Measurements from ENCODE around the gene RELB.

RELB gene

DNA sequence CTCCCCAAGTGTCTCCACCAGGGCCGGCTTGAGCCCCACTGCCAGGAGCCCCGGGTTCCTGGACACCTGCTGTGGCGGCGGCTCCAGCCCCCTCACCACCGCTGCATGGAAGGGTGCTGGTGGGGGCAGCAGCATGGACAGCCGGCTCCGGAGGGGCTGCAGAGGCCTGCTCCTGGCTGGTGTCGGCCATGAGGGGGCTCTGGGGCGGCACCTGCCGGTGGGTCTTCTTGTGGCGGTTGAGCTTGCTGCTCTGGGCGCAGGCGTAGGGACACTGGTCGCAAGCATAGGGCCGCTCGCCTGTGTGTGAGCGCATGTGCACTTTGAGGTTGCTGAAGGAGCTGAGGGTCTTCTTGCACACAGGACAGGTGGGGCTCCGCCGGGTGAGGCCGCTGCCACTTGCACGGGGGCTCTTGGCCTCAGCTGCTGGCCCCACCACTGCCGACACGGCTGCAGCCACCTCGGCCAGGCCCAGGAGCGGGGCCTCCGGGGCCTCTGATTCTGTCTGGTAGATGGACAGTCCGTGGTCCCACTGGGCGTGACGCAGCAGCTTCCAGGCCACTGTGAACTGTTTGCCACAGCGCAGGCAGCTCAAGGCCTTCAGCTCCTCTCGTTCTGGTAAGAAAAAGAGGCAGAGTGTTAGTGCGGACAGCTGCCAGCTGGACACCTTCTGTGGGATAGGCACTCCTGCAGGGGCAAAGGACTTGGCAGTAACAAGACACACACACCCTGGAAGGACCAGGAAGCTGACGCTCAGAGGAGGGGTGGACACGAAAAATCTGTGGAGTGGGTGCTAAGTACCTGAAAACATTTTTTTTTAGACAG lies 70.9 kb downstream of the RELB start:
- DNase-seq (ENCODE audit: low spot score) (no peak), ATAC-seq (ENCODE audit: low read depth) (no peak)
- TF ChIP-seq CTCF (IDR thresholded peaks at IDR 0.05; ENCODE audit: poor library complexity, severe bottlenecking) = no peak
- Histone ChIP-seq H3K4me3 (ENCODE audit: severe bottlenecking) (no peak overlapping the region), H3K9me3 (ENCODE audit: severe bottlenecking) (no peaks in the 10 kb centered on the region), H3K27ac (ENCODE audit: poor library complexity, severe bottlenecking) (no peak overlapping the region), H3K4me1 (ENCODE audit: insufficient read depth, poor library complexity, severe bottlenecking) (peaks cover 4% of the 10 kb centered on the region), H3K27me3 (ENCODE audit: insufficient read depth, poor library complexity, severe bottlenecking) (no peaks in the 10 kb centered on the region), H3K36me3 (ENCODE audit: low read depth) (peaks cover 31% of the 10 kb centered on the region)

DNA sequence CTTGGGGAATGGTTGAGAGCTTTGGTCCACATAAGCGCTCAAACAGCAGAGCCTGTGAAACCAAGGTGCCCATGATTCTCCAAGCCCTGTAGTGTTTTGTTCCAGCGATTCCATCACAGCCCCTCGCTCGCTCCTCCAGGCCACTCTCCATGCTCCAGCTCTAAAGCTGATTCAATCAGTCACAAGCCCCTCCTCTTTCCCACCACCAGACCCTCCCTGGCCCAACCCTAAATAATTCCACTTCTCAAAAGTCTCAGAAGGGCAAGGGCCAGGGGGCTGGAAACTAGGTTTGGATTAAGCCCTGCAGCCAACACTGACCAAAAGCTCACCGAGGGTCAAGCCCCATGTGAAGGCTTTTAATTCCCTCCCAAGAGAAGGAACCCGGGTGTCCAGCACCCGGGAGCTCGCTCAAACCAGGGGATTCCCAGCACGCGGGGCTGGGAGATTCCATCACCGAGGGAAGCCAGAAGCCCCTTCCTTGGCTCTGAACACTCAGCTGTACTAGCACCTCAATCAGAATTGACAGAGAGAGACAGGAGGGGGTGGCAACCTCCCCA lies 73.6 kb downstream of the RELB start:
- Histone ChIP-seq H3K4me1 (ENCODE audit: insufficient read depth, poor library complexity, severe bottlenecking) (peaks cover 4% of the 10 kb centered on the region), H3K27me3 (ENCODE audit: insufficient read depth, poor library complexity, severe bottlenecking) (no peaks in the 10 kb centered on the region), H3K27ac (ENCODE audit: poor library complexity, severe bottlenecking) (peak overlapping the region; percentile 71), H3K36me3 (ENCODE audit: low read depth) (peaks cover 18% of the 10 kb centered on the region), H3K9me3 (ENCODE audit: severe bottlenecking) (no peaks in the 10 kb centered on the region), H3K4me3 (ENCODE audit: severe bottlenecking) (peak overlapping the region; percentile 50)
- no peak; the same call in 2 of the 3 replicates for ATAC-seq (ENCODE audit: low read depth)
- no peak for DNase-seq (ENCODE audit: low spot score)
- TF ChIP-seq CTCF (IDR thresholded peaks at IDR 0.05; ENCODE audit: poor library complexity, severe bottlenecking) = no peak

DNA sequence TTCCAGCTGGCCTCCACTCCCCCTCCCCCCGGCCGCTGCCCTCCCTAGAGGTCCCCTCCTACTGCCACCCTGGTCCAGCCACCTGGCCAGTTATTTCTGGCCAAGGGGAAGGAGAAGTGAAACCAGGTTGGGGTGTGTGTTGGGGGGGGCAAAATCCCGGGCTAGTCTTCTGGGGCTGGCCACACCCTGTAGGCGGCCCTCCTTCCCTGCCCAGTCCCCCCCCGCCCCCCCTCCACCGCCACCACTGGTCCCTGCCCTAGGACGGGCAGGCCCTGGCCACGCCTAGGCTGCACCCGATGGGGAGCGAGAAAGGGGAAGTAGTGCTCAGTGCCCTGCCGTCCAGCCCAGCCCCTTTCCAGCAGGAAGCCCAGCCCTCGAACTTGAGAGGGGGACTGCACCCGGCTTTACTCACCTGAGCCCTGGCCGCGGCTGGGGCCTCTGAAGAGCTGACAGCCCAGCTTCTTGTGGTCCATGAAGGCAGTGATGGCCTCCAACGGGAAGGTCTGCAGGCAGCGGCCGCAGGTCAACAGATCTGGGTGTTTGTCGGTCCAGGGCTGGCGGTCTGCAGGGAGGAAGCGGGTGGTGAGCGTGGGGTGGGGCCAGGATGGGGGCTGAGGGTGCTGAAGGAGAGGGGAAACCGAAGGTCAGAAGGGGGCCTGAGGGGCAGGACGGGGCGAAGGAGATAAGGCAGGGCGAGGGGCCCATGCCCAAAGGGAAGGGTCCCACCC lies 74.2 kb downstream of the RELB start:
- TF ChIP-seq CTCF (IDR thresholded peaks at IDR 0.05; ENCODE audit: poor library complexity, severe bottlenecking) = no peak
- peak overlapping the region; percentile 50 for H3K4me3 ChIP-seq (ENCODE audit: severe bottlenecking)
- DNase-seq (ENCODE audit: low spot score) (peak; percentile 93), ATAC-seq (ENCODE audit: low read depth) (peak; percentile 82)
- no peaks in the 10 kb centered on the region for H3K27me3 ChIP-seq (ENCODE audit: insufficient read depth, poor library complexity, severe bottlenecking)
- no peaks in the 10 kb centered on the region for H3K9me3 ChIP-seq (ENCODE audit: severe bottlenecking)
- H3K27ac ChIP-seq (ENCODE audit: poor library complexity, severe bottlenecking) = peak overlapping the region; percentile 71
- H3K36me3 ChIP-seq (ENCODE audit: low read depth) = peaks cover 12% of the 10 kb centered on the region
- H3K4me1 ChIP-seq (ENCODE audit: insufficient read depth, poor library complexity, severe bottlenecking) = peaks cover 4% of the 10 kb centered on the region

DNA sequence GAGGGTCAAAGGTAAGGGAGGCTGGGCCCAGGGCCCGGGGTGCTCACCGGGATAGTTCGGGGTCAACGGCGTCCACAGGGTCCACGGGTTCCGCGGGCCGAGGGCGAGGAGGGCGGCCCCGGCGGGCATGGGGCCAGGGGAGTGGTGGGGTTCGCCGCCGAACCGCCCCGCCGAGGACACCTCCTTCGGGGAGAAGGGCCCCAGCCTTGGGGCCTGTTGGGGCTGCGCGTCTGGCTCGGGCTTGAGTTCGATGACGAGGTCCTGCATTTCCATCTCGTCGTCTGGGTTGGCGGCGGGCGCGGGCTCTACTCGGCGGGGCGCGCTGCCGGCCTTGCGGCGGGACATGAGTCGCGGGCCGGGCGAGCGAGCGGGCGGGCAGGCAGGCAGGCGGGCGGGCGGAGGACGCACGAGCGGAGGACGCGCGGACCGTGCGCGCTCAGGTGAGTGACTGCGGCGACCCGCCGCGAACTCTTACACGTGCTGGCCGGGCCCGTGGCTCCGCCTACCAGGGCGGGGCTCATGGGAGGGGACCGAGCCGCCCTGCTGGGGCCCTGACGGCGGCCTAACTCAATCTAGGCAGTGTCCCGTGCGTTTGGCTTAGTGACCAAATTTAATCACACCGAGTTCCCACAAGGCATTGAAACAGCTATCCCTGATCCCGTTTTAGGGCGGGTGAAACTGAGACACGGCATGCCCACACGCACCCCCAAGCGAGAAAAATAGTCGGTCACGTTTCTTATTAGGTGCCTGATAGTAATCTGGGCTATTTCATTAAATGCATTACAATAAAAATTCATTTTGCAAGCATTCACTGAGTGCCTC lies 75.0 kb downstream of the RELB start, which contains the start of gene ZNF296:
Gene ZNF296, minus strand, starts transcription at position 450 of the 822 bp plus-strand sequence. Its CDS starts 105 bp downstream, at position 345.
- H3K4me3 ChIP-seq (ENCODE audit: severe bottlenecking) = peak within 1 kb of the TSS; percentile 50
- no peak for DNase-seq (ENCODE audit: low spot score)
- peaks cover 16% of the 10 kb centered on the region for H3K36me3 ChIP-seq (ENCODE audit: low read depth)
- peak; percentile 58 for ATAC-seq (ENCODE audit: low read depth)
- H3K4me1 ChIP-seq (ENCODE audit: insufficient read depth, poor library complexity, severe bottlenecking) = peaks cover 4% of the 10 kb centered on the region
- H3K27ac ChIP-seq (ENCODE audit: poor library complexity, severe bottlenecking) = peak within 1 kb of the TSS; percentile 71
- no peaks in the 10 kb centered on the region for H3K27me3 ChIP-seq (ENCODE audit: insufficient read depth, poor library complexity, severe bottlenecking)
- no peak for TF ChIP-seq CTCF (IDR thresholded peaks at IDR 0.05; ENCODE audit: poor library complexity, severe bottlenecking)
- H3K9me3 ChIP-seq (ENCODE audit: severe bottlenecking) = no peaks in the 10 kb centered on the region

Measured in RWPE2 (cell line).